ENCODE results near the gene TSPEAR. TPM values are rescaled to one million over a fixed set of nuclear protein-coding genes. Genes with fewer than 3 reads are reported as not detected.
"Not testable (repeated sequence)": the region's sequence is repeated elsewhere in the genome, so short reads cannot be mapped to it uniquely, and the experiment has no call there.

The TSPEAR gene
- total RNA-seq, 2 donors from 2014 or later, result 0.85 TPM; not detected in 1

DNA sequence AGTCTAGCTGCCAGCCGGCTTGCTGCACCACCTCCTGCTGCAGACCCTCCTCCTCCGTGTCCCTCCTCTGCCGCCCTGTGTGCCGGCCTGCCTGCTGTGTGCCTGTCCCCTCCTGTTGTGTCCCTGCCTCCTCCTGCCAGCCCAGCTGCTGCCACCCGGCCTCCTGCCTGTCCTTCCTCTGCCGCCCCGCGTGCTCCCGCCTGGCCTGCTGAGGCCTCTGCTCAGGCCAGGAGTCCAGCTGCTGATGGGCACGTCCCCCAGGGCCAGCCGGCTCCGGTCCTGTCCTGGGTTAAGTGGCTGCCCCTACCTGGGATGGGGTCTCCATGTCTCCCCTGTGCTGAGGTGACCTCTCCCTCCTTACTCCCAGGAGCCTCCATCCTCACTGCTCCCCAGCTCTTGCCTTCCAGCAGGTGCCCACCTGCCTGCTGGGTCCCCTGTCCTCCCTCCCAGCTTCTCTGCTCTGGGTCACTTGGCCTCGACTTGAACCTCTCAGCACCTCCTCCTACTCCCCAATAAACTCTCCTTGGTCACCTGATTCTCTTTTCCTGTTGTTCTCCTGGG, 98.6 kb downstream of the TSPEAR start:
- no peaks in the 10 kb centered on the region for H3K27me3 ChIP-seq (replicated peaks; ENCODE audit: insufficient read depth)
- H3K4me1 ChIP-seq (replicated peaks), result no peaks in the 10 kb centered on the region
- no peak for DNase-seq (ENCODE audit: low spot score)
- no peaks in the 10 kb centered on the region for H3K36me3 ChIP-seq
- H3K27ac ChIP-seq, result no peak overlapping the region
- no peak for TF ChIP-seq POLR2AphosphoS5 (IDR thresholded peaks at IDR 0.05)
- TF ChIP-seq, protein P1, sequence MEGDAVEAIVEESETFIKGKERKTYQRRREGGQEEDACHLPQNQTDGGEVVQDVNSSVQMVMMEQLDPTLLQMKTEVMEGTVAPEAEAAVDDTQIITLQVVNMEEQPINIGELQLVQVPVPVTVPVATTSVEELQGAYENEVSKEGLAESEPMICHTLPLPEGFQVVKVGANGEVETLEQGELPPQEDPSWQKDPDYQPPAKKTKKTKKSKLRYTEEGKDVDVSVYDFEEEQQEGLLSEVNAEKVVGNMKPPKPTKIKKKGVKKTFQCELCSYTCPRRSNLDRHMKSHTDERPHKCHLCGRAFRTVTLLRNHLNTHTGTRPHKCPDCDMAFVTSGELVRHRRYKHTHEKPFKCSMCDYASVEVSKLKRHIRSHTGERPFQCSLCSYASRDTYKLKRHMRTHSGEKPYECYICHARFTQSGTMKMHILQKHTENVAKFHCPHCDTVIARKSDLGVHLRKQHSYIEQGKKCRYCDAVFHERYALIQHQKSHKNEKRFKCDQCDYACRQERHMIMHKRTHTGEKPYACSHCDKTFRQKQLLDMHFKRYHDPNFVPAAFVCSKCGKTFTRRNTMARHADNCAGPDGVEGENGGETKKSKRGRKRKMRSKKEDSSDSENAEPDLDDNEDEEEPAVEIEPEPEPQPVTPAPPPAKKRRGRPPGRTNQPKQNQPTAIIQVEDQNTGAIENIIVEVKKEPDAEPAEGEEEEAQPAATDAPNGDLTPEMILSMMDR (IDR thresholded peaks at IDR 0.05), result no peak
- TF ChIP-seq POLR2A (IDR thresholded peaks at IDR 0.05), result no peak
- 80% methylated on average over 13 of the region's 13 CpGs for WGBS
- intact Hi-C loops (cut with DNase I), result no loop called here
- no peaks in the 10 kb centered on the region for H3K9me3 ChIP-seq
- H3K4me3 ChIP-seq, result no peak overlapping the region

GRCh38 chr21:44612029-44612486, 99.3 kb downstream of the TSPEAR start, which contains the start of gene KRTAP10-8:
TSS of gene KRTAP10-8 (plus strand) at chr21:44612079. CDS start at chr21:44612101, 22 bp downstream.
- Histone ChIP-seq H3K4me3 (no peak within 1 kb of the TSS), H3K9me3 (no peaks in the 10 kb centered on the region), H3K4me1 (replicated peaks) (no peaks in the 10 kb centered on the region), H3K27me3 (replicated peaks; ENCODE audit: insufficient read depth) (no peaks in the 10 kb centered on the region), H3K27ac (no peak within 1 kb of the TSS), H3K36me3 (no peaks in the 10 kb centered on the region)
- TF ChIP-seq, protein P1 (IDR thresholded peaks at IDR 0.05), result no peak
- no peak for TF ChIP-seq POLR2AphosphoS5 (IDR thresholded peaks at IDR 0.05)
- TF ChIP-seq POLR2A (IDR thresholded peaks at IDR 0.05), result no peak
- DNase-seq (ENCODE audit: low spot score), result no peak
- WGBS, result 62% methylated on average over 8 of the region's 8 CpGs
- intact Hi-C loops (cut with DNase I), result no loop called here

GRCh38 chr21:44611551-44611950, 99.8 kb downstream of the TSPEAR start:
- Histone ChIP-seq H3K27ac (no peak overlapping the region), H3K27me3 (replicated peaks; ENCODE audit: insufficient read depth) (no peaks in the 10 kb centered on the region), H3K4me3 (no peak overlapping the region), H3K36me3 (no peaks in the 10 kb centered on the region), H3K9me3 (no peaks in the 10 kb centered on the region), H3K4me1 (replicated peaks) (no peaks in the 10 kb centered on the region)
- intact Hi-C loops (cut with DNase I), result no loop called here
- no peak for TF ChIP-seq POLR2A (IDR thresholded peaks at IDR 0.05)
- TF ChIP-seq, protein P1 (IDR thresholded peaks at IDR 0.05), result no peak
- TF ChIP-seq POLR2AphosphoS5 (IDR thresholded peaks at IDR 0.05), result no peak
- WGBS, result 83% methylated on average over 4 of the region's 4 CpGs
- DNase-seq (ENCODE audit: low spot score), result no peak

- H3K9me3 ChIP-seq; H3K36me3 ChIP-seq; H3K27me3 ChIP-seq (replicated peaks; ENCODE audit: insufficient read depth); H3K4me3 ChIP-seq; intact Hi-C loops (cut with DNase I); DNase-seq (ENCODE audit: low spot score); H3K4me1 ChIP-seq (replicated peaks); H3K27ac ChIP-seq: not testable (repeated sequence)
- 99% methylated on average over 7 of the region's 7 CpGs for WGBS
These were observed 101.1 kb downstream of the TSPEAR start for GRCh38 chr21:44610157-44610843.

DNA sequence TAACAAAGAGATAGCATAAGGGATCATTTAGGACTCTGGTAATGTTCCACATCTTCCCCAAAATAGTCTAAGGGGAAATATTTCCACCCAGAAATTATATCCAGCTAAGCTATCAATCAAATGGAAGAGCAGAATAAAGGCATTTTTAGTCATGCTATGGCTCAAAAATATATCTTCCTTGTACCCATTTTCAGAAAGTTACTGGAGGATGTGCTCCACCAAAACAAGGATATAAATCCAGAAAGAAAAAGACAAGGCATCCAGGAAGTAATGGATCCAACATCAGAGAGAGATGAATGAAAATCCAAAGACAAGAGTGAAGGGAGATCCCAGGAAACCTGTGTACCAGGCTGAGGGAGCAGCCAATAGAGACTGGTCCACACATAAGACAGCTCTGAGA, 102.2 kb downstream of the TSPEAR start:
- Histone ChIP-seq H3K27me3 (replicated peaks; ENCODE audit: insufficient read depth) (peaks cover 2% of the 10 kb centered on the region), H3K36me3 (no peaks in the 10 kb centered on the region), H3K4me1 (replicated peaks) (no peaks in the 10 kb centered on the region), H3K9me3 (no peaks in the 10 kb centered on the region), H3K4me3 (no peak overlapping the region), H3K27ac (no peak overlapping the region)
- intact Hi-C loops (cut with DNase I), result no loop called here
- DNase-seq (ENCODE audit: low spot score), result no peak
- TF ChIP-seq POLR2AphosphoS5 (IDR thresholded peaks at IDR 0.05) (no peak), POLR2A (IDR thresholded peaks at IDR 0.05) (no peak)
- TF ChIP-seq, protein P1 (IDR thresholded peaks at IDR 0.05), result no peak

Measured in prostate gland (tissue), 2 donors.